ENCODE results near the gene B4GALT4. TPM values are rescaled to one million over a fixed set of nuclear protein-coding genes. Genes with fewer than 3 reads are reported as not detected.

The B4GALT4 gene, protein sequence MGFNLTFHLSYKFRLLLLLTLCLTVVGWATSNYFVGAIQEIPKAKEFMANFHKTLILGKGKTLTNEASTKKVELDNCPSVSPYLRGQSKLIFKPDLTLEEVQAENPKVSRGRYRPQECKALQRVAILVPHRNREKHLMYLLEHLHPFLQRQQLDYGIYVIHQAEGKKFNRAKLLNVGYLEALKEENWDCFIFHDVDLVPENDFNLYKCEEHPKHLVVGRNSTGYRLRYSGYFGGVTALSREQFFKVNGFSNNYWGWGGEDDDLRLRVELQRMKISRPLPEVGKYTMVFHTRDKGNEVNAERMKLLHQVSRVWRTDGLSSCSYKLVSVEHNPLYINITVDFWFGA
- total RNA-seq: 10 to 100 TPM; 15.6 to 23.9 (median 17.5) TPM

- ATAC-seq: peak; percentile 96
- H3K4me1 ChIP-seq: peaks cover 3 to 33% (median 5%) of the 10 kb centered on the region in 3 donors
- H3K36me3 ChIP-seq: peaks cover 0 to 12% of the 10 kb centered on the region in 2 donors
- peak within 1 kb of the TSS; percentile 73 to 97 (median 92) for H3K27ac ChIP-seq
- no peaks in the 10 kb centered on the region for H3K9me3 ChIP-seq
- no peaks in the 10 kb centered on the region for H3K27me3 ChIP-seq
- WGBS, 2 donors (ENCODE audit: low coverage in 1 of 2): 4 to 48% methylated on average over 2 to 11 of the region's 70 CpGs
- peak within 1 kb of the TSS; percentile 78 to 82 for H3K4me3 ChIP-seq
- TF ChIP-seq POLR2A (IDR thresholded peaks at IDR 0.05) (peak; percentile 89 to 91), POLR2AphosphoS5 (IDR thresholded peaks at IDR 0.05) (peak; percentile 75), EP300 (IDR thresholded peaks at IDR 0.05) (no peak)
- TF ChIP-seq, protein P1, sequence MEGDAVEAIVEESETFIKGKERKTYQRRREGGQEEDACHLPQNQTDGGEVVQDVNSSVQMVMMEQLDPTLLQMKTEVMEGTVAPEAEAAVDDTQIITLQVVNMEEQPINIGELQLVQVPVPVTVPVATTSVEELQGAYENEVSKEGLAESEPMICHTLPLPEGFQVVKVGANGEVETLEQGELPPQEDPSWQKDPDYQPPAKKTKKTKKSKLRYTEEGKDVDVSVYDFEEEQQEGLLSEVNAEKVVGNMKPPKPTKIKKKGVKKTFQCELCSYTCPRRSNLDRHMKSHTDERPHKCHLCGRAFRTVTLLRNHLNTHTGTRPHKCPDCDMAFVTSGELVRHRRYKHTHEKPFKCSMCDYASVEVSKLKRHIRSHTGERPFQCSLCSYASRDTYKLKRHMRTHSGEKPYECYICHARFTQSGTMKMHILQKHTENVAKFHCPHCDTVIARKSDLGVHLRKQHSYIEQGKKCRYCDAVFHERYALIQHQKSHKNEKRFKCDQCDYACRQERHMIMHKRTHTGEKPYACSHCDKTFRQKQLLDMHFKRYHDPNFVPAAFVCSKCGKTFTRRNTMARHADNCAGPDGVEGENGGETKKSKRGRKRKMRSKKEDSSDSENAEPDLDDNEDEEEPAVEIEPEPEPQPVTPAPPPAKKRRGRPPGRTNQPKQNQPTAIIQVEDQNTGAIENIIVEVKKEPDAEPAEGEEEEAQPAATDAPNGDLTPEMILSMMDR (IDR thresholded peaks at IDR 0.05): peak in 1 of 4 experiments; percentile 9
Observed at GRCh38 chr3:119240591-119241434, at the start of gene B4GALT4. Gene B4GALT4, minus strand, starts transcription at chr3:119240878. Its CDS starts 10,779 bp downstream, at chr3:119230099.

DNA sequence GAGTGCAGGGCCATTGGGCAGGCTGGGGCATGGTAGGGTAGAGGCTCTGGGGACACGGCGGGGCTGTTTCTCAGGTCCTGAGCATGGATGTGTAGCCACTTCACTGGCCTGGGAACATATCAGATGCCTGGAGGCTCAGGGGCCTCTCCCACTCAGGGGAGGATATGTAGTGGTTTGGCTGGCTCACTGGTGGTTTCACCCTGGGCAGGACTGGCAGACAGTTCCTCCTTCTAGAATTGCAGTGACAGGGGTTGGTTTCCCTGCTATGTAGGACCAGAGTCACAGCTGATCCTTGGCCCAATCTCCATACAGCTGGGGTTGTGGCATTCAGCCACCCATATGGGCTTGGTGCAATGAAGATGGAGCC, 48.7 kb upstream of the B4GALT4 start:
- H3K27ac ChIP-seq: no peak overlapping the region
- ATAC-seq: no peak
- no peak overlapping the region for H3K4me3 ChIP-seq
- no CpG with 5 or more reads among the region's 2 CpGs for WGBS, 2 donors (ENCODE audit: low coverage in 1 of 2)
- no peaks in the 10 kb centered on the region for H3K27me3 ChIP-seq
- no peaks in the 10 kb centered on the region for H3K36me3 ChIP-seq
- peaks cover 0 to 14% (median 5%) of the 10 kb centered on the region in 3 donors for H3K4me1 ChIP-seq
- TF ChIP-seq POLR2AphosphoS5 (IDR thresholded peaks at IDR 0.05) (no peak), EP300 (IDR thresholded peaks at IDR 0.05) (no peak), POLR2A (IDR thresholded peaks at IDR 0.05) (no peak)
- TF ChIP-seq, protein P1 (IDR thresholded peaks at IDR 0.05): no peak
- H3K9me3 ChIP-seq: peaks cover 0 to 4% (median 0%) of the 10 kb centered on the region in 3 donors

DNA sequence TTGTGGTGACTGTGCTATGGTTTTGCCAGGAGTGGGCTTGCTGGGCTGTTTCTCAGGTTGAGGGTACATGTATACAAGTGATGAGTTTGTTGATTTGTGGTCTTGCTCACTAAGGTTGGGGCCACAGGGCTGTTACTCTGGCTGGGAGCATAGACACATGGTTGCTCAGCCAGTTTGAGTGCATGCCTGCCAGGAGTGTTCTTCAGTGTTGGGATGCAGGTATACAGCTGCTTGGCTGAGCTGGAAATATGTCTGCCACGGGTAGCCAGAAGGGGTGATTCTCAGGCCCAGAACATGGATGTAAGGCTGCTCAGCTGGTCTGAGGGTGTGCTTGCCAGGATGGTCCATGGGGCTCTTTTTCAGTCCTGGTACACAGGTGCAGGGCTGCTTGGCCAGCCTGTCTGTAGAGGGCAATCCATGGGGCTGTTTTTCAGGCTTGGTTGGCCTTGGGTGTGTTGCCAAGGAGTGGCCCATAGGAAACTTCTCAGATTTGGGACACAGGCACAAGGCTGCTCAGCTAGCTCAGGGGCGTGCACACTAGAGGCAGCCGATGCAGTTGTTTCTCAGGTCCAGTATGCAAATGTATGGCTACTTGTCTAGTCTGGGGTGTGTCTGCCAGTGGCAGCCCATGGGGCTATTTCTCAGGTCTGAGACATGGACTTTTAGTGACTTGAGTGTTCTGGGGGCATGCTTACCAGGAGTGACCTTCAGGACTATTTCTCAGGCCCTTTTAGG, 48.2 kb upstream of the B4GALT4 start:
- Histone ChIP-seq H3K27ac (no peak overlapping the region), H3K9me3 (peaks cover 0 to 4% (median 0%) of the 10 kb centered on the region in 3 donors), H3K27me3 (no peaks in the 10 kb centered on the region), H3K4me1 (peaks cover 0 to 14% (median 5%) of the 10 kb centered on the region in 3 donors), H3K36me3 (no peaks in the 10 kb centered on the region), H3K4me3 (no peak overlapping the region)
- TF ChIP-seq EP300 (IDR thresholded peaks at IDR 0.05): no peak
- TF ChIP-seq POLR2AphosphoS5 (IDR thresholded peaks at IDR 0.05): no peak
- TF ChIP-seq POLR2A (IDR thresholded peaks at IDR 0.05): no peak
- TF ChIP-seq, protein P1 (IDR thresholded peaks at IDR 0.05): no peak
- no peak for ATAC-seq
- 80 to 92% methylated on average over 2 of the region's 3 CpGs for WGBS, 2 donors (ENCODE audit: low coverage in 1 of 2)

GRCh38 chr3:119279584-119280243, 39.0 kb upstream of the B4GALT4 start:
- Histone ChIP-seq H3K9me3 (peaks cover 0 to 6% (median 0%) of the 10 kb centered on the region in 3 donors), H3K27me3 (no peaks in the 10 kb centered on the region), H3K4me3 (no peak overlapping the region), H3K36me3 (no peaks in the 10 kb centered on the region), H3K4me1 (peaks cover 0 to 14% (median 0%) of the 10 kb centered on the region in 3 donors), H3K27ac (peak overlapping the region in 3 of 4 donors; percentile 67 to 80 (median 69))
- TF ChIP-seq EP300 (IDR thresholded peaks at IDR 0.05) (no peak), POLR2AphosphoS5 (IDR thresholded peaks at IDR 0.05) (no peak), POLR2A (IDR thresholded peaks at IDR 0.05) (no peak)
- TF ChIP-seq, protein P1 (IDR thresholded peaks at IDR 0.05): no peak
- WGBS, 2 donors (ENCODE audit: low coverage in 1 of 2): 40 to 68% methylated on average over 1 to 5 of the region's 5 CpGs
- ATAC-seq: no peak

Measured in gastroesophageal sphincter (tissue), 4 donors.